GM19193 (cell line): Measurements from ENCODE around the gene WASL.

Experiments
- POLR2A ChIP-seq: IDR thresholded peaks from 4 replicates; pipeline ENCODE4 v1.6.1; 2011; ENCODE audit not compliant: insufficient read depth, insufficient read length; ENCODE audit errors: extremely low read depth

WASL gene

GRCh38 chr7:123647106-123647730 lies 101.6 kb downstream of the WASL start:
- no peak for TF ChIP-seq POLR2A

GRCh38 chr7:123645516-123645915 lies 103.3 kb downstream of the WASL start:
- TF ChIP-seq POLR2A = no peak

DNA sequence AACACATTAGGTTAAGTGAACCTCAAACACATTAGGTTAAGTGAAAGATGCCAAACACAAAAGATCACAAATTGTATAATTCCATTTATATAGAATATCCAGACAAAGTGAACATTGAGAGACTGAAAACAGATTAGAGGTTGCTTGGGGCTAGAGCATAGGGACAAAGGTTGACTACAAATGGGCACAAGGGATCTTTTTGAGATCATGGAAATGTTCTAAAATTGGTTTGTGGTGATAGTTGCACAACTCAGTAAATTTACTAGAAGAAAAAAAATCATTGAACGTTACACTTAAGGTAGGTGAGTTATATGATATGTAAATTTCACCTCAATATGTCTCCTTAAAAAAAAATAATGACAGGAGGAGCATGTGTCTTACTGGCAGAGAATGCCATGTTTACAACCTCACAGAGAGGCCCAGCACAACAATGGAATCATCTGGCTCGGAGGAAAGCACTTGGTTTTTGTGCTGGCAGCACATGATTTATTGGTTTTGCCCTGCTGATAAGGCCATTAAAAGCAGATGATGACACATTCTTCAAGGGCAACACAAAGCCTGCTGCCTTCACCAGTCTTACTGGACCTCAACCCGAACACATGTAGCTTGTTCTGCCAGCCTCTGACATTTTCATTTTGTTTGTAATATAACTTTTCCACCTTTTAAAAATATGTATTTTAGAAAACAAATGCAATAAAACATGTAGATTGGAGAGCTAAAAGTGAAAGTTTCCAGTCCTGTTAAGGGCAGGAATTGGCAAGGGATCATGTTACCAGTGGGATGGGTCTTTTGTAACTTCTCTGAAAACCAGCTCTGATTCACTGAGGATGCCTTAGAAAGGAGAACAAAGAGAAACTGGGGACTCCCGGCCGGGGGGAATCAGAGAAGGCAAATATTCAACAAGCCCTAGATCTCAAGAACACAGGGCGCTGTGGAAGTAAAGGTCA lies 105.0 kb downstream of the WASL start:
- TF ChIP-seq POLR2A = no peak

GRCh38 chr7:123641901-123642300 lies 106.9 kb downstream of the WASL start:
- no peak for TF ChIP-seq POLR2A

- no peak for TF ChIP-seq POLR2A
Observed at GRCh38 chr7:123640583-123640982, 108.2 kb downstream of the WASL start.

GRCh38 chr7:123639631-123640030 lies 109.2 kb downstream of the WASL start:
- TF ChIP-seq POLR2A = no peak

- no peak for TF ChIP-seq POLR2A
Observed at GRCh38 chr7:123637878-123638277, 110.9 kb downstream of the WASL start.

- no peak for TF ChIP-seq POLR2A
Observed at GRCh38 chr7:123637203-123637602, 111.6 kb downstream of the WASL start.

- TF ChIP-seq POLR2A = no peak
Observed at GRCh38 chr7:123635551-123636359, 113.0 kb downstream of the WASL start.

DNA sequence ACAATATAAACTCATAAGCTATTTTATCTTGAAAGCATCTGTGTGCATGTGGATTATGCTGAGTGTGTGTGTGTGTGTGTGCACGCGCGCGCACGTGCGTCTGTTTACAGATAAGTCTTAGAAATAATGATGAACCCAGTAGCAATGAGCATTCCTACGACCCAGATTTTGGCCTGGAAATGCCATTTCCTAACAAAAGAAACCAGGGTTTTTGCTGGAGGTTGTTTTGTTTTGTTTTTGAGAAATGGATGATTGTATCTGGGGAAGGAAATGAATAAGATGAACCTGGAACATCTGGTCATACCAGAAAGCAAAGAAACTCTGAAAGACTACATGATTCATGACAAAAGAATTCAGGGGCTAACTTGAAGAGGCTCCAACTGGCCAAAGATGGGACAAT lies 115.2 kb downstream of the WASL start:
- TF ChIP-seq POLR2A = no peak

GRCh38 chr7:123632808-123633207 lies 116.0 kb downstream of the WASL start:
- TF ChIP-seq POLR2A = no peak
